Measurements from ENCODE around the gene SNTA1. TPM values are rescaled to one million over a fixed set of nuclear protein-coding genes. Genes with fewer than 3 reads are reported as not detected.

SNTA1 gene
- total and polyA plus RNA-seq, 2 of the 13 experiments (the other 11 are each of a cell fraction or from before 2014, with no cell fraction given), result 16.4 to 18.3 TPM

- TF ChIP-seq NONO (IDR thresholded peaks at IDR 0.05) (no peak), NONO (CRISPR knock-in tag; conservative IDR thresholded peaks at IDR 0.05) (peak; percentile 100), ZNF572 (CRISPR knock-in tag; IDR thresholded peaks at IDR 0.05) (peak; percentile 97), GPBP1L1 (CRISPR knock-in tag; IDR thresholded peaks at IDR 0.05) (no peak), SPEN (CRISPR knock-in tag; IDR thresholded peaks at IDR 0.05; ENCODE audit: low read depth) (peak; percentile 99), ZBTB33 (CRISPR knock-in tag; IDR thresholded peaks at IDR 0.05) (peak; percentile 91), MEIS2 (CRISPR knock-in tag; IDR thresholded peaks at IDR 0.05) (peak; percentile 94; the same call in 1 of the 2 replicates), SALL1 (CRISPR knock-in tag; IDR thresholded peaks at IDR 0.05) (peak; percentile 98), NFKB2 (CRISPR knock-in tag; IDR thresholded peaks at IDR 0.05; ENCODE audit: borderline replicate concordance) (peak; percentile 89), MNT (IDR thresholded peaks at IDR 0.05) (peak; percentile 40; the same call in 1 of the 2 replicates), SNAPC2 (CRISPR knock-in tag; IDR thresholded peaks at IDR 0.05) (peak; percentile 98), ATRX (CRISPR knock-in tag; IDR thresholded peaks at IDR 0.05; ENCODE audit: borderline replicate concordance) (no peak), RAD21 (CRISPR knock-in tag; IDR thresholded peaks at IDR 0.05) (peak; percentile 70; the same call in 1 of the 2 replicates), CCAR2 (optimal IDR thresholded peaks at IDR 0.05; ENCODE audit: low read depth, low read length) (peak; percentile 99), ZNF660 (CRISPR knock-in tag; IDR thresholded peaks at IDR 0.05; ENCODE audit: borderline replicate concordance, low read depth) (no peak), HNRNPL (IDR thresholded peaks at IDR 0.05; ENCODE audit: low read depth, low read length) (peak; percentile 80), JUND (CRISPR knock-in tag; IDR thresholded peaks at IDR 0.05) (peak; percentile 89), CHD2 (IDR thresholded peaks at IDR 0.05; ENCODE audit: low read depth, low read length) (peak; percentile 59; the same call in 1 of the 2 replicates), PREB (CRISPR knock-in tag; IDR thresholded peaks at IDR 0.05) (no peak), ZNF761 (CRISPR knock-in tag; conservative IDR thresholded peaks at IDR 0.05) (peak; percentile 94), ADNP (CRISPR knock-in tag; IDR thresholded peaks at IDR 0.05) (peak; percentile 82), HIC2 (CRISPR knock-in tag; IDR thresholded peaks at IDR 0.05; ENCODE audit: low read depth) (no peak; the same call in 1 of the 2 replicates), ZZZ3 (CRISPR knock-in tag; IDR thresholded peaks at IDR 0.05; ENCODE audit: borderline replicate concordance) (peak; percentile 99)
Measured at GRCh38 chr20:33401184-33401920, 42.2 kb downstream of the SNTA1 start, which contains the start of gene CDK5RAP1 (continued).
